Naive thymus-derived CD4-positive, alpha-beta T cell (primary cell): ENCODE data around the gene DCAF4. TPM values are rescaled to one million over a fixed set of nuclear protein-coding genes. Genes with fewer than 3 reads are reported as not detected.
"Not testable (repeated sequence)": the region's sequence is repeated elsewhere in the genome, so short reads cannot be mapped to it uniquely, and the experiment has no call there.

Experiments used
- ATAC-seq: fragments of 150-1000 bp; cut with Tn5 transposase; 2 replicates; pipeline ENCODE4 v1.10.0; 2021; ENCODE audit warnings: mild to moderate bottlenecking, moderate library complexity
- CTCF ChIA-PET: fragments of 350-600 bp; sonication (Branson Sonifier 250); formaldehyde crosslinking; loops from one replicate; lab custom pipeline; 2021; ENCODE audit warnings: antibody characterized with exemption; lab: Charles Lee
- POLR2A ChIA-PET: fragments of 350-600 bp; sonication (Branson Sonifier 250); formaldehyde crosslinking; loops from one replicate; lab custom pipeline; 2021; ENCODE audit warnings: antibody characterized with exemption, inconsistent platforms; lab: Charles Lee
- DNase-seq, 9 donors: peaks; one replicate each; pipeline versions ENCODE4 v3.0.0 to v3.0.0-alpha.2; 2020 to 2022; ENCODE audit warnings: mixed read lengths in 1 of 9
- H3K27ac ChIP-seq: one replicate; pipeline ENCODE4 v1.7.0; 2013; ENCODE audit warnings: mild to moderate bottlenecking, low read depth, low read length, moderate library complexity
- H3K27me3 ChIP-seq, 2 donors: one replicate each; pipeline ENCODE4 v1.7.0; 2013; ENCODE audit warnings: low read length in 2 of 2, mild to moderate bottlenecking in 2 of 2, moderate library complexity in 2 of 2; ENCODE audit not compliant: control insufficient read depth in 2 of 2, insufficient read depth in 2 of 2
- H3K36me3 ChIP-seq, 3 experiments: 1 replicate in 2 of 3; 2 replicates in 1 of 3; pipeline ENCODE4 v1.7.0; 2013; ENCODE audit warnings: low read length in 3 of 3, mild to moderate bottlenecking in 3 of 3, moderate library complexity in 1 of 3; ENCODE audit not compliant: insufficient read depth in 3 of 3, control insufficient read depth in 2 of 3
- H3K4me1 ChIP-seq, 2 donors: one replicate each; pipeline ENCODE4 v1.7.0; 2013; ENCODE audit warnings: low read length in 2 of 2, mild to moderate bottlenecking in 2 of 2, moderate library complexity in 1 of 2; ENCODE audit not compliant: control insufficient read depth in 2 of 2, insufficient read depth in 2 of 2
- H3K4me3 ChIP-seq: 2 replicates; pipeline ENCODE4 v1.7.0; 2013; ENCODE audit warnings: mild to moderate bottlenecking, low read length
- H3K9me3 ChIP-seq, 3 experiments: 1 replicate in 2 of 3; 2 replicates in 1 of 3; pipeline ENCODE4 v1.7.0; 2013; ENCODE audit warnings: low read length in 3 of 3; ENCODE audit not compliant: control insufficient read depth in 2 of 3
- H3K27ac Mint-ChIP-seq, 9 donors: one replicate each; pipeline ENCODE4 v1.8.0; 2020 to 2022; ENCODE audit warnings: mixed read lengths in 9 of 9, mild to moderate bottlenecking in 8 of 9, moderate library complexity in 5 of 9, inconsistent platforms in 2 of 9
- H3K27me3 Mint-ChIP-seq, 5 donors: one replicate each; pipeline ENCODE4 v1.8.0; 2021 to 2022; ENCODE audit warnings: mixed read lengths in 5 of 5, mild to moderate bottlenecking in 1 of 5
- H3K36me3 Mint-ChIP-seq, 5 donors: one replicate each; pipeline ENCODE4 v1.8.0; 2020 to 2022; ENCODE audit warnings: mixed read lengths in 5 of 5, mild to moderate bottlenecking in 3 of 5, inconsistent platforms in 1 of 5
- H3K4me1 Mint-ChIP-seq, 7 donors: one replicate each; pipeline ENCODE4 v1.8.0; 2020 to 2022; ENCODE audit warnings: mixed read lengths in 7 of 7, mild to moderate bottlenecking in 3 of 7, inconsistent platforms in 1 of 7
- H3K4me3 Mint-ChIP-seq, 10 donors: one replicate each; pipeline ENCODE4 v1.8.0; 2020 to 2022; ENCODE audit warnings: mild to moderate bottlenecking in 10 of 10, mixed read lengths in 10 of 10, moderate library complexity in 6 of 10, inconsistent platforms in 2 of 10
- H3K9me3 Mint-ChIP-seq, 11 donors: one replicate each; pipeline ENCODE4 v1.8.0; 2020 to 2022; ENCODE audit warnings: mixed read lengths in 11 of 11, mild to moderate bottlenecking in 4 of 11, inconsistent platforms in 1 of 11, moderate library complexity in 1 of 11
- intact Hi-C, 2 donors: fragments of 100-400 bp; cut with micrococcal nuclease; formaldehyde crosslinking; loops; one replicate each; pipeline ENCODE4 v1.15.1; 2023
- polyA plus RNA-seq, 2 donors: library from polyadenylated mRNA; unstranded; fragments of 300-500 nt; fragmentation: Illumina TruSeq; gene quantifications; one replicate each; pipeline ENCODE4 v1.2.3, GENCODE V29; 2021
- total RNA-seq, 6 experiments: library from RNA in 5 of 6; stranded (reverse) in 5 of 6; gene quantifications; 1 replicate in 5 of 6; 2 replicates in 1 of 6; pipeline ENCODE4 v1.2.3 and lab custom pipeline; 2021 to 2026

The DCAF4 gene
- total and polyA plus RNA-seq, 7 experiments from 2014 or later: 6.8 to 37.8 (median 21.0) TPM

DNA sequence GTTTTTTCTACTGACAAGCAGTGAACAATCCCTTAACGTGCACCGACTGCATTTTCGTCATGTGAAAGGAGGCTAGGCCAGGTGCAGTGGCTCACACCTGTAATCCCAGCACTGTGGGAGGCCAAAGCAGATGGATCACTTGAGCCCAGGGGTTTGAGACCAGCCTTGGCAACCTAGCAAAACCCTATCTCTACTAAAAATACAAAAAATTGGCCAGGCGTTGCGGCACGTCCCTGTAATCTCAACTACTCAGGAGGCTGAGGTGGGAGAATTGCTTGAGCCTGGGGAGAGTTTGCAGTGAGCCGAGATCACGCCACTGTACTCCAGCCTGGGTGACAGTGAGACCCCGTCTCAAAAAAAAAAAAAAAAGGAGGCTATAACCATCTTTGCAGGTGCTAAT is 78.4 kb downstream of the DCAF4 start:
- peaks cover 0 to 28% (median 3%) of the 10 kb centered on the region in 3 experiments for H3K36me3 ChIP-seq
- intact Hi-C loops, H3K4me3 Mint-ChIP-seq, CTCF ChIA-PET, H3K27me3 Mint-ChIP-seq, H3K4me1 ChIP-seq, ATAC-seq, H3K27me3 ChIP-seq, H3K27ac ChIP-seq, H3K9me3 ChIP-seq, DNase-seq, H3K4me3 ChIP-seq, H3K9me3 Mint-ChIP-seq, POLR2A ChIA-PET: not testable (repeated sequence)
- H3K27ac Mint-ChIP-seq: peak overlapping the region in 1 of 9 donors; percentile 21
- H3K4me1 Mint-ChIP-seq: peaks cover 0 to 11% (median 8%) of the 10 kb centered on the region in 7 donors
- peaks cover 8 to 36% (median 20%) of the 10 kb centered on the region in 5 donors for H3K36me3 Mint-ChIP-seq

GRCh38 chr14:73007835-73008234 is 81.6 kb downstream of the DCAF4 start:
- Mint-ChIP-seq H3K27ac (no peak overlapping the region), H3K4me1 (peaks cover 0 to 11% (median 2%) of the 10 kb centered on the region in 7 donors), H3K36me3 (peaks cover 8 to 44% (median 25%) of the 10 kb centered on the region in 5 donors), H3K27me3 (no peaks in the 10 kb centered on the region), H3K9me3 (no peaks in the 10 kb centered on the region), H3K4me3 (no peak overlapping the region)
- intact Hi-C loops: no loop called here
- Histone ChIP-seq H3K27ac (no peak overlapping the region), H3K27me3 (no peaks in the 10 kb centered on the region), H3K9me3 (no peaks in the 10 kb centered on the region), H3K36me3 (peaks cover 0 to 30% (median 3%) of the 10 kb centered on the region in 3 experiments), H3K4me1 (no peaks in the 10 kb centered on the region), H3K4me3 (no peak overlapping the region)
- ATAC-seq: no peak
- DNase-seq: no peak
- ChIA-PET POLR2A (no interaction called here), CTCF (no interaction called here)

- H3K27me3 Mint-ChIP-seq: no peaks in the 10 kb centered on the region
- H3K36me3 Mint-ChIP-seq: peaks cover 8 to 48% (median 29%) of the 10 kb centered on the region in 5 donors
- Histone ChIP-seq H3K9me3 (no peaks in the 10 kb centered on the region), H3K4me3 (no peak overlapping the region), H3K36me3 (peaks cover 0 to 30% (median 3%) of the 10 kb centered on the region in 3 experiments), H3K4me1 (no peaks in the 10 kb centered on the region), H3K27ac (no peak overlapping the region), H3K27me3 (no peaks in the 10 kb centered on the region)
- H3K27ac Mint-ChIP-seq: no peak overlapping the region
- intact Hi-C loops: no loop called here
- no peak overlapping the region for H3K4me3 Mint-ChIP-seq
- peaks cover 0 to 16% (median 6%) of the 10 kb centered on the region in 7 donors for H3K4me1 Mint-ChIP-seq
- POLR2A ChIA-PET: no interaction called here
- CTCF ChIA-PET: no interaction called here
- no peaks in the 10 kb centered on the region for H3K9me3 Mint-ChIP-seq
- ATAC-seq (no peak), DNase-seq (no peak)
Measured at GRCh38 chr14:73008501-73008900, 82.2 kb downstream of the DCAF4 start.

Other genes with a start within 250 kb of the DCAF4 start
- 1 to 10 TPM in 1 of 5 experiments, under 1 TPM in 3, not detected in 1; 0.24 to 5.5 (median 0.61) TPM for gene DPF3, start 32.4 kb upstream of the DCAF4 start, total RNA-seq
- gene DPF3, start 32.4 kb upstream of the DCAF4 start, polyA plus RNA-seq: under 1 TPM; 0.07 to 0.66 TPM
- 10 to 100 TPM; 15.3 to 24.8 (median 19.1) TPM for gene ZFYVE1, start 100.6 kb downstream of the DCAF4 start, total RNA-seq
- gene ZFYVE1, start 100.6 kb downstream of the DCAF4 start, polyA plus RNA-seq: 1 to 10 TPM; 6.1 to 6.4 TPM
- gene RBM25, start 132.1 kb downstream of the DCAF4 start, total RNA-seq: 100 to 1,000 TPM; 111 to 168 (median 146) TPM
- gene RBM25, start 132.1 kb downstream of the DCAF4 start, polyA plus RNA-seq: 10 to 100 TPM; 43.0 to 76.6 TPM
- gene PSEN1, start 210.0 kb downstream of the DCAF4 start, total RNA-seq: 10 to 100 TPM; 32.7 to 55.8 (median 49.3) TPM
- gene PSEN1, start 210.0 kb downstream of the DCAF4 start, polyA plus RNA-seq: 10 to 100 TPM; 23.7 to 37.6 TPM